HEK293 (cell line): ENCODE data around the gene ITGB1.

ENCODE experiments used
- CTCF ChIA-PET: fragments of 350-600 bp; formaldehyde crosslinking; extraction: SDS; loops from one replicate; lab custom pipeline; 2021; ENCODE audit warnings: antibody characterized with exemption; lab: Yijun Ruan, JAX
- POLR2A ChIA-PET: fragments of 300-600 bp; formaldehyde crosslinking; extraction: SDS; loops from one replicate; lab custom pipeline; 2020; ENCODE audit warnings: antibody characterized with exemption, inconsistent platforms; lab: Yijun Ruan, JAX
- H3K27ac ChIP-seq: fragments of 200-500 bp; sonication (Bioruptor generic); 2 replicates; pipeline ENCODE4 v1.5.1; 2014; ENCODE audit warnings: low read depth, low read length, control low read depth, inconsistent platforms; ENCODE audit errors: extremely low read depth
- H3K36me3 ChIP-seq, 2 experiments: fragments of 200-500 bp in 1 of 2; sonication (Bioruptor generic) in 1 of 2; 1 replicate in 1 of 2; 2 replicates in 1 of 2; pipeline ENCODE4 v1.5.1; 2014 to 2017; ENCODE audit warnings: inconsistent platforms in 2 of 2, low read length in 2 of 2; ENCODE audit not compliant: control insufficient read depth in 2 of 2, insufficient read depth in 1 of 2
- H3K4me1 ChIP-seq: fragments of 200-500 bp; sonication (Bioruptor generic); 2 replicates; pipeline ENCODE4 v1.5.1; 2014; ENCODE audit warnings: mild to moderate bottlenecking, low read length, inconsistent platforms; ENCODE audit not compliant: control insufficient read depth, insufficient read depth
- H3K4me3 ChIP-seq: 2 replicates; pipeline ENCODE4 v1.5.1; 2011; ENCODE audit warnings: low read depth, mild to moderate bottlenecking, control low read depth, low read length, moderate library complexity
- H3K9me3 ChIP-seq: fragments of 200-500 bp; sonication (Bioruptor generic); 2 replicates; pipeline ENCODE4 v1.5.1; 2014; ENCODE audit warnings: low read depth, low read length, inconsistent platforms; ENCODE audit not compliant: control insufficient read depth, insufficient read depth
- HOXA7 ChIP-seq: sonication (generic); formaldehyde crosslinking; IDR thresholded peaks from 2 replicates; pipeline ENCODE4 v1.8.1; 2022; ENCODE audit warnings: missing genetic modification reagents, borderline replicate concordance
- HOXD13 ChIP-seq: sonication (generic); formaldehyde crosslinking; IDR thresholded peaks from 2 replicates; pipeline ENCODE4 v1.8.0; 2022; ENCODE audit warnings: missing genetic modification reagents, borderline replicate concordance
- KLF1 ChIP-seq: fragments of 450-650 bp; formaldehyde crosslinking; IDR thresholded peaks from 2 replicates; pipeline ENCODE4 v1.5.1; 2016; ENCODE audit warnings: missing biosample characterization, missing genetic modification characterization
- MEIS1 ChIP-seq: sonication (generic); formaldehyde crosslinking; IDR thresholded peaks from 2 replicates; pipeline ENCODE4 v1.8.1; 2022; ENCODE audit warnings: missing genetic modification reagents, mild to moderate bottlenecking, borderline replicate concordance
- PRDM1 ChIP-seq: fragments of 450-650 bp; formaldehyde crosslinking; IDR thresholded peaks from 2 replicates; pipeline ENCODE4; 2016; ENCODE audit warnings: missing biosample characterization, missing genetic modification characterization
- ZBTB48 ChIP-seq: fragments of 450-650 bp; formaldehyde crosslinking; IDR thresholded peaks from 2 replicates; pipeline ENCODE4 v1.5.1; 2016; ENCODE audit warnings: missing biosample characterization, missing genetic modification characterization
- ZFHX2 ChIP-seq: fragments of 450-650 bp; formaldehyde crosslinking; conservative IDR thresholded peaks from 2 replicates; pipeline ENCODE4 v1.5.1; 2016; ENCODE audit warnings: missing biosample characterization, missing genetic modification characterization
- ZFP69B ChIP-seq: fragments of 450-650 bp; formaldehyde crosslinking; IDR thresholded peaks from 2 replicates; pipeline ENCODE4 v1.5.1; 2016; ENCODE audit warnings: missing biosample characterization, missing genetic modification characterization
- ZNF121 ChIP-seq: fragments of 450-650 bp; formaldehyde crosslinking; IDR thresholded peaks from 2 replicates; pipeline ENCODE4 v1.5.1; 2016; ENCODE audit warnings: missing biosample characterization, missing genetic modification characterization
- ZNF266 ChIP-seq: fragments of 450-650 bp; formaldehyde crosslinking; IDR thresholded peaks from 2 replicates; pipeline ENCODE4 v1.5.1; 2016; ENCODE audit warnings: missing biosample characterization, missing genetic modification characterization, low read depth
- ZNF324 ChIP-seq: fragments of 450-650 bp; formaldehyde crosslinking; IDR thresholded peaks from 2 replicates; pipeline ENCODE4 v1.5.1; 2016; ENCODE audit warnings: missing biosample characterization, missing genetic modification characterization
- ZNF37A ChIP-seq: fragments of 450-650 bp; IDR thresholded peaks from 2 replicates; pipeline ENCODE4 v1.5.1; 2018; ENCODE audit warnings: missing biosample characterization, missing genetic modification characterization
- ZNF416 ChIP-seq: fragments of 450-650 bp; formaldehyde crosslinking; IDR thresholded peaks from 2 replicates; pipeline ENCODE4 v1.5.1; 2016; ENCODE audit warnings: missing biosample characterization, missing genetic modification characterization
- ZNF48 ChIP-seq: fragments of 450-650 bp; formaldehyde crosslinking; IDR thresholded peaks from 2 replicates; pipeline ENCODE4 v1.5.1; 2016; ENCODE audit warnings: missing biosample characterization, missing genetic modification characterization
- ZNF510 ChIP-seq: fragments of 450-650 bp; formaldehyde crosslinking; IDR thresholded peaks from 2 replicates; pipeline ENCODE4 v1.5.1; 2018; ENCODE audit warnings: mild to moderate bottlenecking, missing genetic modification characterization, missing biosample characterization; ENCODE audit not compliant: insufficient replicate concordance
- ZNF514 ChIP-seq: fragments of 450-650 bp; formaldehyde crosslinking; IDR thresholded peaks from 2 replicates; pipeline ENCODE4 v1.5.1; 2016; ENCODE audit warnings: missing biosample characterization, missing genetic modification characterization
- ZNF600 ChIP-seq: fragments of 450-650 bp; formaldehyde crosslinking; IDR thresholded peaks from 2 replicates; pipeline ENCODE4 v1.5.1; 2016; ENCODE audit warnings: missing biosample characterization, missing genetic modification characterization
- ZNF624 ChIP-seq: fragments of 450-650 bp; formaldehyde crosslinking; IDR thresholded peaks from 2 replicates; pipeline ENCODE4 v1.5.1; 2017; ENCODE audit warnings: missing biosample characterization, missing genetic modification characterization
- ZNF670 ChIP-seq: fragments of 450-650 bp; formaldehyde crosslinking; IDR thresholded peaks from 2 replicates; pipeline ENCODE4 v1.5.1; 2016; ENCODE audit warnings: missing biosample characterization, missing genetic modification characterization, low read depth
- ZNF701 ChIP-seq: fragments of 450-650 bp; formaldehyde crosslinking; IDR thresholded peaks from 2 replicates; pipeline ENCODE4 v1.5.1; 2016; ENCODE audit warnings: missing biosample characterization, missing genetic modification characterization
- TF ChIP-seq, protein P1 (sequence below): fragments of 450-650 bp; formaldehyde crosslinking; conservative IDR thresholded peaks from 2 replicates; pipeline ENCODE4 v1.5.1; 2016; ENCODE audit warnings: low read depth, missing biosample characterization, missing genetic modification characterization
- TF ChIP-seq, protein P2 (sequence below): fragments of 450-650 bp; formaldehyde crosslinking; conservative IDR thresholded peaks from 2 replicates; pipeline ENCODE4 v1.5.1; 2016; ENCODE audit warnings: low read depth, missing biosample characterization, missing genetic modification characterization
- TF ChIP-seq, protein P3 (sequence below): fragments of 450-650 bp; formaldehyde crosslinking; IDR thresholded peaks from 2 replicates; pipeline ENCODE4 v1.5.1; 2016; ENCODE audit warnings: missing biosample characterization, missing genetic modification characterization
- TF ChIP-seq, protein P4 (sequence below): fragments of 450-650 bp; formaldehyde crosslinking; IDR thresholded peaks from 2 replicates; pipeline ENCODE4 v1.5.1; 2016; ENCODE audit warnings: missing biosample characterization, missing genetic modification characterization
- TF ChIP-seq, protein P5 (sequence below): fragments of 450-650 bp; formaldehyde crosslinking; IDR thresholded peaks from 2 replicates; pipeline ENCODE4 v1.5.1; 2016; ENCODE audit warnings: missing biosample characterization, missing genetic modification characterization

ITGB1 gene

DNA sequence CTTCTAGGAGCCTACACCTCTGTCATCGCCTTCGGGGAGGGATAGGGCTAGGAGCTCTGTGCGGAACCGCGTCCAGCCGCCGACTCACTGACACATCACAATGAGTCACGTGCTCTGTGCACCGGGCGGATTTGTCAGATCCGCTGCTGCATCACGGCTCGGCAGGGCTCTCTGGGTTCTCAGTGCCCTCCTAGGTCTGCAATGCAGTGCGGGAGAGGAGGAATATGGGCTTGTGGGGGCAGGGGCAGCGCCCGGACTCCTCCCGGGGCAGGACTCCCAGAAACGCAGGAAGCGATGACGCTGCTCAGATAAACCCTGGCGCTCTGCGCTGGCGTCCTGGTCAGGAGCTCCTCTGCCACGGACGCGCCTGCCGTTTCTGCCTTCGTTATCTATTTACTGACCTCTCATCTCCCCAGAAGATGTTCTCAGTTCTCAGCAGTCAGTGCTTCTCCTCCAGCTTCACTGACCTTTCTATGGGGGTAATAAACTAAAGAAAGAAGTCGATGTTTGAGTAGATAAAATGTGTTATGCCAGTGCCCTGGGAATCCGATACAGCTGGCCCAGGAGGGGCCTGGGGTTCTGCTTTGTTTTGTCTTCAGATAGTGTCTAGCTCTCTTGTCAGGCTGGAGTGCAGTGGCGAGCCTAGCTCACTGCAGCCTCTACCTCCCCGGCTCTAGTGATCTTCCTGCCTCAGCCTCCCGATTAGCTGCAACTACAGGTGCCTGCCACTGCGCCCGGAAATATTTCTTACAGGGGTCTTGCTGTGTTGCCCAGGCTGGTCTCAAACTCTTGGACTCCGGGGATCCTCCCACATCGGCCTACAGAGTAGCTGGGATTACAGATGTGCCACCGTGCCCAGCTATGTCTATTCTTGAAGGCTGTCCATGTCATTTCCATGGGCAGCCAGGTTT lies 22.8 kb upstream of the ITGB1 start:
- Histone ChIP-seq H3K4me1 (no peaks in the 10 kb centered on the region), H3K36me3 (no peaks in the 10 kb centered on the region)
- peak; percentile 46; the same call in 1 of the 2 replicates for TF ChIP-seq ZFHX2 (tag by site-specific recombination)
- no peak; the same call in 1 of the 2 replicates for TF ChIP-seq ZFP69B (tag by site-specific recombination)
- no peak for TF ChIP-seq HOXD13 (CRISPR knock-in tag)
- peak; percentile 43; the same call in 1 of the 2 replicates for TF ChIP-seq KLF1
- TF ChIP-seq ZNF624 (tag by site-specific recombination) = no peak
- TF ChIP-seq ZNF670 (tag by site-specific recombination) = no peak
- TF ChIP-seq ZNF121 (tag by site-specific recombination) = peak; percentile 99
- no peak for TF ChIP-seq ZNF324 (tag by site-specific recombination)
- no peak for TF ChIP-seq PRDM1 (tag by site-specific recombination)
- TF ChIP-seq, protein P1, sequence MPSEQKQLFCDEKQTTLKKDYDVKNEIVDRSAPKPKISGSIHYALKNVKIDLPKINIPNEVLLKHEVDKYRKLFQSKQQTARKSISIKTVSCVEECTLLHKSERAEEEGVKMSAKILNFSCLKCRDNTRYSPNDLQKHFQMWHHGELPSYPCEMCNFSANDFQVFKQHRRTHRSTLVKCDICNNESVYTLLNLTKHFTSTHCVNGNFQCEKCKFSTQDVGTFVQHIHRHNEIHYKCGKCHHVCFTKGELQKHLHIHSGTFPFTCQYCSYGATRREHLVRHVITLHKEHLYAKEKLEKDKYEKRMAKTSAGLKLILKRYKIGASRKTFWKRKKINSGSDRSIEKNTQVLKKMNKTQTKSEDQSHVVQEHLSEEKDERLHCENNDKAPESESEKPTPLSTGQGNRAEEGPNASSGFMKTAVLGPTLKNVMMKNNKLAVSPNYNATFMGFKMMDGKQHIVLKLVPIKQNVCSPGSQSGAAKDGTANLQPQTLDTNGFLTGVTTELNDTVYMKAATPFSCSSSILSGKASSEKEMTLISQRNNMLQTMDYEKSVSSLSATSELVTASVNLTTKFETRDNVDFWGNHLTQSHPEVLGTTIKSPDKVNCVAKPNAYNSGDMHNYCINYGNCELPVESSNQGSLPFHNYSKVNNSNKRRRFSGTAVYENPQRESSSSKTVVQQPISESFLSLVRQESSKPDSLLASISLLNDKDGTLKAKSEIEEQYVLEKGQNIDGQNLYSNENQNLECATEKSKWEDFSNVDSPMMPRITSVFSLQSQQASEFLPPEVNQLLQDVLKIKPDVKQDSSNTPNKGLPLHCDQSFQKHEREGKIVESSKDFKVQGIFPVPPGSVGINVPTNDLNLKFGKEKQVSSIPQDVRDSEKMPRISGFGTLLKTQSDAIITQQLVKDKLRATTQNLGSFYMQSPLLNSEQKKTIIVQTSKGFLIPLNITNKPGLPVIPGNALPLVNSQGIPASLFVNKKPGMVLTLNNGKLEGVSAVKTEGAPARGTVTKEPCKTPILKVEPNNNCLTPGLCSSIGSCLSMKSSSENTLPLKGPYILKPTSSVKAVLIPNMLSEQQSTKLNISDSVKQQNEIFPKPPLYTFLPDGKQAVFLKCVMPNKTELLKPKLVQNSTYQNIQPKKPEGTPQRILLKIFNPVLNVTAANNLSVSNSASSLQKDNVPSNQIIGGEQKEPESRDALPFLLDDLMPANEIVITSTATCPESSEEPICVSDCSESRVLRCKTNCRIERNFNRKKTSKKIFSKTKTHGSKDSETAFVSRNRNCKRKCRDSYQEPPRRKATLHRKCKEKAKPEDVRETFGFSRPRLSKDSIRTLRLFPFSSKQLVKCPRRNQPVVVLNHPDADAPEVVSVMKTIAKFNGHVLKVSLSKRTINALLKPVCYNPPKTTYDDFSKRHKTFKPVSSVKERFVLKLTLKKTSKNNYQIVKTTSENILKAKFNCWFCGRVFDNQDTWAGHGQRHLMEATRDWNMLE (tag by site-specific recombination) = no peak
- no peak for TF ChIP-seq ZNF37A
- TF ChIP-seq, protein P2, sequence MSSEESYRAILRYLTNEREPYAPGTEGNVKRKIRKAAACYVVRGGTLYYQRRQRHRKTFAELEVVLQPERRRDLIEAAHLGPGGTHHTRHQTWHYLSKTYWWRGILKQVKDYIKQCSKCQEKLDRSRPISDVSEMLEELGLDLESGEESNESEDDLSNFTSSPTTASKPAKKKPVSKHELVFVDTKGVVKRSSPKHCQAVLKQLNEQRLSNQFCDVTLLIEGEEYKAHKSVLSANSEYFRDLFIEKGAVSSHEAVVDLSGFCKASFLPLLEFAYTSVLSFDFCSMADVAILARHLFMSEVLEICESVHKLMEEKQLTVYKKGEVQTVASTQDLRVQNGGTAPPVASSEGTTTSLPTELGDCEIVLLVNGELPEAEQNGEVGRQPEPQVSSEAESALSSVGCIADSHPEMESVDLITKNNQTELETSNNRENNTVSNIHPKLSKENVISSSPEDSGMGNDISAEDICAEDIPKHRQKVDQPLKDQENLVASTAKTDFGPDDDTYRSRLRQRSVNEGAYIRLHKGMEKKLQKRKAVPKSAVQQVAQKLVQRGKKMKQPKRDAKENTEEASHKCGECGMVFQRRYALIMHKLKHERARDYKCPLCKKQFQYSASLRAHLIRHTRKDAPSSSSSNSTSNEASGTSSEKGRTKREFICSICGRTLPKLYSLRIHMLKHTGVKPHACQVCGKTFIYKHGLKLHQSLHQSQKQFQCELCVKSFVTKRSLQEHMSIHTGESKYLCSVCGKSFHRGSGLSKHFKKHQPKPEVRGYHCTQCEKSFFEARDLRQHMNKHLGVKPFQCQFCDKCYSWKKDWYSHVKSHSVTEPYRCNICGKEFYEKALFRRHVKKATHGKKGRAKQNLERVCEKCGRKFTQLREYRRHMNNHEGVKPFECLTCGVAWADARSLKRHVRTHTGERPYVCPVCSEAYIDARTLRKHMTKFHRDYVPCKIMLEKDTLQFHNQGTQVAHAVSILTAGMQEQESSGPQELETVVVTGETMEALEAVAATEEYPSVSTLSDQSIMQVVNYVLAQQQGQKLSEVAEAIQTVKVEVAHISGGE (tag by site-specific recombination) = peak; percentile 97
- TF ChIP-seq ZBTB48 (tag by site-specific recombination) = peak; percentile 77
- TF ChIP-seq ZNF701 (tag by site-specific recombination) = no peak
- TF ChIP-seq, protein P3, sequence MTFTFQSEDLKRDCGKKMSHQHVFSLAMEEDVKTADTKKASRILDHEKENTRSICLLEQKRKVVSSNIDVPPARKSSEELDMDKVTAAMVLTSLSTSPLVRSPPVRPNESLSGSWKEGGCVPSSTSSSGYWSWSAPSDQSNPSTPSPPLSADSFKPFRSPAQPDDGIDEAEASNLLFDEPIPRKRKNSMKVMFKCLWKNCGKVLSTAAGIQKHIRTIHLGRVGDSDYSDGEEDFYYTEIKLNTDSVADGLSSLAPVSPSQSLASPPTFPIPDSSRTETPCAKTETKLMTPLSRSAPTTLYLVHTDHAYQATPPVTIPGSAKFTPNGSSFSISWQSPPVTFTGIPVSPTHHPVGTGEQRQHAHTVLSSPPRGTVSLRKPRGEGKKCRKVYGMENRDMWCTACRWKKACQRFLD = no peak
- TF ChIP-seq ZNF514 = no peak
- TF ChIP-seq, protein P4, sequence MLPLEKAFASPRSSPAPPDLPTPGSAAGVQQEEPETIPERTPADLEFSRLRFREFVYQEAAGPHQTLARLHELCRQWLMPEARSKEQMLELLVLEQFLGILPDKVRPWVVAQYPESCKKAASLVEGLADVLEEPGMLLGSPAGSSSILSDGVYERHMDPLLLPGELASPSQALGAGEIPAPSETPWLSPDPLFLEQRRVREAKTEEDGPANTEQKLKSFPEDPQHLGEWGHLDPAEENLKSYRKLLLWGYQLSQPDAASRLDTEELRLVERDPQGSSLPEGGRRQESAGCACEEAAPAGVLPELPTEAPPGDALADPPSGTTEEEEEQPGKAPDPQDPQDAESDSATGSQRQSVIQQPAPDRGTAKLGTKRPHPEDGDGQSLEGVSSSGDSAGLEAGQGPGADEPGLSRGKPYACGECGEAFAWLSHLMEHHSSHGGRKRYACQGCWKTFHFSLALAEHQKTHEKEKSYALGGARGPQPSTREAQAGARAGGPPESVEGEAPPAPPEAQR (tag by site-specific recombination) = no peak
- no peak for TF ChIP-seq ZNF266 (tag by site-specific recombination)
- TF ChIP-seq HOXA7 = no peak
- TF ChIP-seq ZNF416 = no peak
- TF ChIP-seq ZNF600 (tag by site-specific recombination) = peak; percentile 100
- TF ChIP-seq MEIS1 (CRISPR knock-in tag) = no peak
- TF ChIP-seq ZNF48 = no peak
- TF ChIP-seq, protein P5, sequence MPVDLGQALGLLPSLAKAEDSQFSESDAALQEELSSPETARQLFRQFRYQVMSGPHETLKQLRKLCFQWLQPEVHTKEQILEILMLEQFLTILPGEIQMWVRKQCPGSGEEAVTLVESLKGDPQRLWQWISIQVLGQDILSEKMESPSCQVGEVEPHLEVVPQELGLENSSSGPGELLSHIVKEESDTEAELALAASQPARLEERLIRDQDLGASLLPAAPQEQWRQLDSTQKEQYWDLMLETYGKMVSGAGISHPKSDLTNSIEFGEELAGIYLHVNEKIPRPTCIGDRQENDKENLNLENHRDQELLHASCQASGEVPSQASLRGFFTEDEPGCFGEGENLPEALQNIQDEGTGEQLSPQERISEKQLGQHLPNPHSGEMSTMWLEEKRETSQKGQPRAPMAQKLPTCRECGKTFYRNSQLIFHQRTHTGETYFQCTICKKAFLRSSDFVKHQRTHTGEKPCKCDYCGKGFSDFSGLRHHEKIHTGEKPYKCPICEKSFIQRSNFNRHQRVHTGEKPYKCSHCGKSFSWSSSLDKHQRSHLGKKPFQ = no peak
- TF ChIP-seq ZNF510 = no peak

More for the DNA sequence above, 22.8 kb upstream of the ITGB1 start:
- ChIA-PET POLR2A (interaction anchor here (0.6 to 3.9 kb wide), 10 partner anchors 9 to 1633 kb away, joined by 3 to 44 read pairs (median 6); no protein-coding TSS in a partner anchor), CTCF (interaction anchor here (0.6 to 1.3 kb wide), 5 partner anchors 9 to 750 kb away, joined by 3 to 4 read pairs (median 4); no protein-coding TSS in a partner anchor)
- Histone ChIP-seq H3K27ac (peak overlapping the region; percentile 50), H3K4me3 (peak overlapping the region; percentile 50), H3K9me3 (no peaks in the 10 kb centered on the region)
